Measurements from ENCODE around the gene ZNF22.

GRCh38 chr10:44962870-44963738, 37.6 kb upstream of the ZNF22 start:
- TF ChIP-seq CTCF (IDR thresholded peaks at IDR 0.05) = peak in 1 of 6 experiments; percentile 8
- no peak for TF ChIP-seq POLR2A (IDR thresholded peaks at IDR 0.05)
